ENCODE results near the gene TAS2R19. TPM values are rescaled to one million over a fixed set of nuclear protein-coding genes. Genes with fewer than 3 reads are reported as not detected.
"Not testable (repeated sequence)": the region's sequence is repeated elsewhere in the genome, so short reads cannot be mapped to it uniquely, and the experiment has no call there.

Gene TAS2R19, protein sequence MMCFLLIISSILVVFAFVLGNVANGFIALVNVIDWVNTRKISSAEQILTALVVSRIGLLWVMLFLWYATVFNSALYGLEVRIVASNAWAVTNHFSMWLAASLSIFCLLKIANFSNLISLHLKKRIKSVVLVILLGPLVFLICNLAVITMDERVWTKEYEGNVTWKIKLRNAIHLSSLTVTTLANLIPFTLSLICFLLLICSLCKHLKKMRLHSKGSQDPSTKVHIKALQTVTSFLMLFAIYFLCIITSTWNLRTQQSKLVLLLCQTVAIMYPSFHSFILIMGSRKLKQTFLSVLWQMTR
- 1.2 TPM for total RNA-seq

DNA sequence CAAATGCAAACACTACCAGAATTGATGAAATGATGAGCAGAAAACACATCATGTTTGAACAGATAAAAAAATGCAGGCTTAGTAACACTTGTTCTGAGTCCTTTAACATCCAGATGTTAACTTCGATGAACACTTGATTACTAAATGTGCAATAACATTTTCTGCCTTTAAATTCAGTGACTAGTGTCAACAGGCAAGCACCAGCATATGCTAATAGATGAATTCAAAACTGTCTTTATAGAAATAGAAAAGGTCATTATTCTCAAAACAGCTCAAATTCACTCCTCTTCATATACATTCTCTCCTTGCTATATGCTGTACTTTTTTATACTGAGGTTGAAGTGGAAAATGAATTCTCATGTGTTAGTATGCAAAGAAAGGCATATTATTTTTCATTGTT lies at the start of gene TAS2R19:
TAS2R19 (minus strand) TSS at position 101 of the 400 bp plus-strand sequence; CDS start at position 52, 49 bp downstream.
- ATAC-seq, result no peak

DNA sequence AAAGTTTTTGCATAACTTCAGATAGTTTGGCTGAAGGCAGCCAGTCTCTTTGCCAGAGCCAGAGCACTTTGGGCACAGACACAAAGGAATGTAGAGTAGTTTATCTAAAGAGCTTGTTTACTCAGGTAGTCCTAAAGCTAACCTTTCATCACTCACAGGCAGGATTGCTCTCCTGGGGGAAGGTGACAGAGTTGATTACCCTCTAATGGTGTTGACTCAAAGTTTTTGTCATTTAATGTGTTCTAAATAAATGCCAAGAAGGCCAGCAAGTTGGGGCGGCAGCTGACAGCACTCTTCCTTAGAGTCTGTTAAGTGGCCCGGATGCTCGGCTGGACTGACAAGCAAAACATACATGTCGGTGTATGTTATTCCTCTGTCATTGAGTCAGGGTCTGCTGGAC lies 49.0 kb upstream of the TAS2R19 start:
- no peak for ATAC-seq

DNA sequence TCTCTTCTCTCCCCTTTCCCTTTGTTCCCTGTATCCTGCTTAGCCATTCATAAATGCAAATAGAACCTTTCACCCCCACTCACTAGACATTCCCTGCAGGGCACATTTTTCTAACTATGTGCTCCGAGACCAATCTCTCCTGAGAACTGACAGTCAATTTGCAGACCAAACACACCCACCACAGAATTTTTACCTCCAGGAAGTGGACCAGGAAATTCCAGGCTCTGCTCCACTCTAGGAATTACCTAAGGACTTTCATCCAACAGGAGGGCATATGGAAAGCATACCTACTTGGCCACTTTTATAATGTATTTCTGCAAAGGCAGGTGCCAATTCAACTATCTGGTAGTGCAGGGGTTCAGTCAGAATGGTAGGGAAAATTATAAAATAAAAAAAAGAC lies 48.6 kb upstream of the TAS2R19 start:
- no peak for ATAC-seq

DNA sequence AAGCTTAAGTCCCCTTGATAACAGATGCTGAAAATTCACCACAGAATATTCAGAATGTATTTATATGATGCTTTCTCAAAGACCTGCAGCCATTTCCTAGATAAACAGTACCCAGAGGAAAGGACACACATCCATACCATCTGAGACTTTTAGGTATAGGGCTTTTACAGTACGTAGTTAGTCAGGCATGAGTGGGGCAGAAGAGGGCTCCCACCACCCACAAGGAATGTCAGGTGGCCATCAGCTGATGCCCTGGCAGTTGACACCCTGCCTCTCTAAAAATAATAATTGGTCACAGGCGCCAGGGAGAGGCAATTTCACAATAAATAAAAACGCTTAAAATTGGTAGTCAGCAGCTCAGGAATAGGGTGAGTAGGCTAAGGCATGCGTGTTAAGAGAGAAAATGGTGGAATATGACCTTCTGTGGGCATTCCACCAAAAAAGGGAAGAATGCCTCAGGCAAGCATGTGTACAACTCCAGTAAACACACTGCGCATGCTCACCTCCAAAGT lies 47.5 kb upstream of the TAS2R19 start:
- no peak for ATAC-seq

DNA sequence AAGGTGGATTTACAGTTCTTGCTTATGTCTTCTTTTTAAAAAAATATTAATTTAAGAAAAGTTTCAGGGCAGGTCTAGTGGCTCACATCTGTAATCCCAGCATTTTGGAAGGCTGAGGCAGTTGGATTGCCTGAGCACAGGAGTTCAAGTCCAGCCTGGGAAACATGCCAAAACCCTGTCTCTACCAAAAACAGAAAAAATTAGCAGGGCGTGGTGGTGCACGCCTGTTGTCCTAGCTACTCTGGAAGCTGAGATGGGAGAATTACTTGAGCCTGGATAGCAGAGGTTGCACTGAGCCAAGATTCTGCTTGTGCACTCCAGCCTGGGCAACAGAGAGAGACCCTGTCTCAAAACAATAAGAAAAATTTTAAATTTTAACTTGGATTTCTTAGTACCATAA lies 45.1 kb upstream of the TAS2R19 start:
- ATAC-seq, result no peak

DNA sequence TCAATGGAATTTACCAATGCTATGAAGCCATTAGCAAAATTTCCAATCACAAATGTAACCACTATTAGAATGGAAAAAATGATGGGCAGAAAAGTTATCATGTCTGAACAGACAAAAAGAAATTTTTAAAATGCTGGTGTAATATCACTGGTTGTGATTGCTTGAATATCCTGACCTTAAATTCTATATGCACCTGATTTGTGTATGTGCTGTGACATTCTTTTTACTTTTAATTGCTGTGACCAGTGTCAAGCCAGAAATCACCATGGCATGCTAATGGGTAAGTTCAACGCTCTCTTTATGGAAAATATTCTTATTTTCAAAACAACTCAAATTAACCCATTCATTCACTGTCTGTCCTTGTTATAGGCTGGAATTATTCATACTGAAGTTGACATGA lies 39.8 kb upstream of the TAS2R19 start, which contains the start of gene TAS2R46:
TAS2R46 (minus strand) TSS at position 101 of the 400 bp plus-strand sequence; CDS start at position 101, 0 bp downstream.
- ATAC-seq, result not testable (repeated sequence)

DNA sequence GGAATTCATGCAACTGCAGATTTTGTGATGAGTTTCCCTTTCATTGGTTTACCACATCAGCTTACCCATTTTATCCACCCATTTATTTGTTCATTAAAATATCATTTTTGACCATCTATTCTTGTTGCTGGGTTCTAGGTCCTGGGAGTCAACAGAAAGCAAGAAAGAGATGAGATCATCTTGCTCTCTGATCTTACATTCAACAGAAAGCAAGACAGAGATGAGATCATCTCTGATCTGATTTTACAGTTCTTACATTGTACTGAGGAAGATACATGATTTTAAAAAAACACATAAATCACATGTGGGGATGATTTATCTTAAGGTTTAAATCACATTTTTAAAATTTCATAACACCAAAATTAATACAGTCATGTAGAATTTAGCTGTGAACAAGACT lies 37.4 kb upstream of the TAS2R19 start:
- ATAC-seq, result no peak

DNA sequence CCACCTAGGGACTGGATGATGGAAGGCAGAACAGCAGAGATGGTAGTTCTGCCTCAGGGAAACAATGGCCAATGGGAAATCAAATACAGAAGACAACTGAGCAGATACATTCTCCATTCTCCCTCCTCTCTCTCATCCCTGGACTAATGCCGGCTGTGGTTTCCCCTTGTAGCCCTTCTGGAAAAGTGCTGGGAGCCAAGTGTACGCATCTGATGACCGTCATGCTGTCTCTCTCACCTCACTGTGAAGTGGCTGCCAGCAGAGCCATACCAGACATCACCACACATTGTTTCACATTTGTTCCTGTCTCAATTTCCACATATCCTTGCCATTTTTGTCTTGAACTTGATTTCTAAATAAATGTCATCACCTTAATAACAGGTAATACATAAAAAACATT lies 36.6 kb upstream of the TAS2R19 start:
- ATAC-seq, result no peak

DNA sequence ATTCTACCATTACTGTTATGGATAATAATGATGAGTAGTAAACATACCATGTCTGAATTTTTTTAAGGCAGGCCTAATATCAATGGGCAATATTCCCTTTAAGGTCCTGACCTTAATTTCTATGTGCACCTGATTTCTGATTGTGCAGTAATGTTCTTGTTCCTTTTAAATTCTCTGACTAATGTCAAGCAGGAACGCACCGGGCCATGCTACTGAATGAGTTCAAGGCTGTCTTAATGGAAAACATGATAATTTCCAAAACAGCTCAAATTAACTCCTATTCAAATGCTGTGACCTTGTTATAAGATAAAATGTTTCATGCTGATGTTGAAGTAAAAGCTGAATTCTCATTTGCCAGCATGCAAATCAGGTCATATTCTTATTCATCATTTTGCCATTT lies 32.9 kb upstream of the TAS2R19 start:
- ATAC-seq, result no peak

DNA sequence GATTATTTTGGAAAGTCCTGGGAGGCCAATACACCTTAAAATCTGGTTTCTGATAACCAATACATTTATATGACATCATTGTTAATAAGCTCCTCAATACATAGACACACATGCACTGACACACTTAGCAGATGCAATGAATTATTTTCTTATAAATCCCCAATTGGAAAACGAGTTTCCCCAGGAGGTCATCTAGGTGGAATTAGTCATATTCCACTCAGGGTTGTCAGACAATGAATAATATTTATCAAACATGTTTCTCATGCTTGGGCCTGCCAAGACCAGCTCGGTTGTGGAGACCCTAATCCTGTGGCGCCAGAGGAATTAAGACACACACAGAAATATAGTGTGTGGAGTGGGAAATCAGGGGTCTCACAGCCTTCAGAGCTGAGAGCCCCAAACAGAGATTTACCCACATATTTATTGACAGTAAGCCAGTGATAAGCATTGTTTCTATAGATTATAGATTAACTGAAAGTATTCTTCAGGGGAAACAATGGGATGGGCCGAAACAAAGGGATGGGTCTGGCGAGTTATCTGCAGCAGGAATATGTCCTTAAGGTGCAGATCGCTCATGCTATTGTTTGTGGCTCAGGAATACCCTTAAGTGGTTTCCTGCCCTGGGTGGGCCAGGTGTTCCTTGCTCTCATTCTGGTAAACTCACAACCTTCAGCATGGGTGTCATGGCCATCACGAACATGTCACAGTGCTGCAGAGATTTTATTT lies 27.5 kb upstream of the TAS2R19 start:
- not testable (repeated sequence) for ATAC-seq

DNA sequence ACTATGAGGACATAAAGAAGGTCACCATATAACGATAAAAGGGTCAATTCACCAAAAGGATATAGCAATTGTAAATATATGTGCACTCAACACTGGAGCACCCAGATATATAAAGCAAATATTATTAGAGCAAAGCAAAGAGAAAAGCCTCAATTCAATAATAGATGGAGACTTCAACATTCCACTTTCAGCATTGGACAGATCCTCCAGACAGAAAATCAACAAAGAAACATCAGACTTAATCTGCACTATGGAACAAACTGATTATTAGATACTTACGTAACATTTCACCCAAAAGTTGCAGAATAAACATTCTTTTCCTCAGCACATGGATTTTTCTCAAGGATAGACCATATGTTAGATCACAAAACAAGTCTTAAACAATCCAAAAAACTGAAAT lies 18.9 kb upstream of the TAS2R19 start:
- not testable (repeated sequence) for ATAC-seq

DNA sequence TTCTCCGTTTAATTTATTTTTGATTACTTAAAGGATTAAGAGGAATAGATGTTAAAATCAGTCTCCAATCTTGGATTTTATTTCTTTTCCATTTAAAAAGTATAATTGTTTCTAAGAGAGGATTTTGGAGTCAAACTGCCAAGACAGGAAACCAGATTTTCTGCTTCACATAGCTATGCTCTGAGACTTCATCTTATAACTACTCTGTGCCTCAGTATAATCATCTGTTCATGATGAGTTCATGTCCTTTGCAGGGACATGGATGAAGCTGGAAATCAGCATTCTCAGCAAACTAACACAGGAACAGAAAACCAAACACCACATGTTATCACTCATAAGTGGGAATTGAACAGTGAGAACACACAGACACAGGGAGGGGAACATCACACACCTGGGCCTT lies 17.7 kb upstream of the TAS2R19 start:
- no peak for ATAC-seq

DNA sequence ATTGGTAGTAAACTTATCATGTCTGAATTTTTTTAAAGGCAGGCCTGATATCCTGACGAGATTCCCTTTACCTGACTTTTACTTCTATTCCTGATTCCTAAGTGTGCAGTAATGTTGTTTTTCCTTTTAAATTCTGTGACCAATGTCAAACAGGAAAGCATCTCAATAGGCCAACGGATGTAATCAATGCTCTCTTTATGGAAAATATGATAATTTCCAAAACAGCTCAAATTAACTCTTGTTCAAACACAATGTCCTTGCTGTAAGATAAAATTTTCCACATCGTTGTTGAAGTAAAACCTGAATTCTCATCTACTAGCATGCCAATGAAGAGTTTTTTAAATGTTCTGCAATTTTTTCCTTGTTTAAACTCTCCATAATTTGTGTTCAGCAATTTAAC lies 16.8 kb upstream of the TAS2R19 start:
- no peak for ATAC-seq

DNA sequence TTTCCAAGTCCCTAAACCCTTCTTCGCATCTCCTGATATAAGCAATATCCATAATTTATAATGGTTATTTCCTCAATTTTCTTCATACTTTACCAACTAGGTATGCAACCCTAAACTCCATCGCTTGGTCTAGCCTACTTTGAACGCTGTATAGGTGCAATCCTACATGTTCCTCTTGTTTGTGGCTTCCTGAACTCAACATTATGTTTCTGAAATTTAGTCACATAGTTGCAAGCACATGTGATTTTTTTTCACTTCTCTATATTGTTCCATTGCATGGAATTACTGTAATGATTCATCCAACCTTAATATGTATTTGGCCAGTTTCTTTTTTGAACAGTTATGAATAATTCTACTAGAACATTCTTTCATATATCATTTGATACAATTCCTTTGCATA lies 11.5 kb upstream of the TAS2R19 start:
- not testable (repeated sequence) for ATAC-seq

DNA sequence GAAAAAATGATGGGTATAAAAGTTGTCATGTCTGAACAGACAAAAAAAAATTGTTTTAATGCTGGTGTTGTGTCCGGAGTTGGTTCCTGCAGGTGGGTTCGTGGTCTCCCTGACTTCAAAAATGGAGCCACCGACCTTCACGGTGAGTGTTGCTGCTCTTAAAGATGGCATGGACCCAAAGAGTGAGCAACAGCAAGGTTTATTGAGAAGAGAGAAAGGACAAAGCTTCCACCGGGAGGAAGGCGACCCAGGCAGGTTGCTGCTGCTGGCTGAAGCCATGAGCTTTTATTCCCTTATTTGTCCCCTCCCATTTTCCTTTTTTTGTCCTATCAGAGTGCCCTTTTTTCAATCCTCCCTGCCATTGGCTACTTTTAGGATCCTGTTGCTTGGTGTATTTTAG lies 8.9 kb upstream of the TAS2R19 start, which contains the start of gene TAS2R31:
TAS2R31 (minus strand) TSS at position 101 of the 400 bp plus-strand sequence; CDS start at position 29, 72 bp downstream.
- ATAC-seq, result no peak

DNA sequence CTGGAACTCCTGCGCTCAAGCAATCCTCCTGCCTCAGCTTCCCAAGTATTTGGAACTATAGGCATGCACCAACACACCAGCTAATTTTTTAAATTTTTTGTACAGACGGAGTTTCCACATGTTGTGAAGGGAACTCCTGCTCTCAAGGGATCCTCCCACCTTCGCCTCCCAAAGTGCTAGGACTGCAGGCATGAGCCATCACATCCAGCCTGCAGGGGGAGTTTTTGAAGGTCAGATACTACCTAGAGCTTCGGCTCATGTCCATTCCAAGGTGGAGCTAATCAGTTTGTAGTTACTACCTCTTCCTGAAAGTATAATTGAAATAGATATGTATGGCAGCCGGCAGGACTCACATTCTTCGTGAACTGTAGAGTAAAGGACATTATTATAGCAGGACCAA lies 3.7 kb upstream of the TAS2R19 start:
- ATAC-seq, result no peak

DNA sequence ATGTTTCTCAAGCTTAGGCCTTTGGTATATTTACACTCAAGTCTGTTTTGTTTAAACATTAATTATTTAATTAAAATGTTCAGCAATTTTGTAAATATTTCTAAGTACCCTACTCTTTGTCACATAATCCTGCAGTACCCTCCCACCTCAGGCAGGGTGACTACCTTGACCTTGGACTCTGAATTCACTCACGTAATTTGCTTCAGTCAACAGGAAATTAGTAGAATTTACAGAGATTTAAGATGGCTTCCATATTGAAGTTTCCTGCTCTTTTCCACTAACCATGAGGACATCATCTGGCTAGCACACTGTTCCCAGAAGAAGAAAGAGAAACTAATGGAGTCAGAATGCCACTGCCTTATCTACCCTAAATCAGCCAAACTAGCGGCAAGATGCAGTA lies 967 bp upstream of the TAS2R19 start:
- ATAC-seq, result no peak

DNA sequence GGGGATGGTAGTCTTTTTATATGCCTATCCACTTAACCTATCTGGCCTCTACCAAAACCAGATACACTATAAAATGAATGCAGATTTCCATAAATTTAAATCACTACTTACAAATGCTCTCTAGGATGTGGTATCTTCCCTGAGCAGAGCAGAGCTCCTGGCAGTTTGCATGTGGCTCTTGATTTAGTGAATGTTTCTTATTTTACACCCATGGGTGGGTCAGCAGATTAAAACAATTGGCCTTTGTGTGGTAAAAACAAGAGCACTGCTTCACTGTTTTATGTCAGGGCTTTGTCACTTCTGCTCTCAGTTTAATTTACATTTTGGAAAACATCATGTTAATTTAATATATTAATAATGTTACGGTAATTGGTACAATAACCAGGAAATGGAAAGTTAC lies 5.5 kb downstream of the TAS2R19 start:
- no peak for ATAC-seq

DNA sequence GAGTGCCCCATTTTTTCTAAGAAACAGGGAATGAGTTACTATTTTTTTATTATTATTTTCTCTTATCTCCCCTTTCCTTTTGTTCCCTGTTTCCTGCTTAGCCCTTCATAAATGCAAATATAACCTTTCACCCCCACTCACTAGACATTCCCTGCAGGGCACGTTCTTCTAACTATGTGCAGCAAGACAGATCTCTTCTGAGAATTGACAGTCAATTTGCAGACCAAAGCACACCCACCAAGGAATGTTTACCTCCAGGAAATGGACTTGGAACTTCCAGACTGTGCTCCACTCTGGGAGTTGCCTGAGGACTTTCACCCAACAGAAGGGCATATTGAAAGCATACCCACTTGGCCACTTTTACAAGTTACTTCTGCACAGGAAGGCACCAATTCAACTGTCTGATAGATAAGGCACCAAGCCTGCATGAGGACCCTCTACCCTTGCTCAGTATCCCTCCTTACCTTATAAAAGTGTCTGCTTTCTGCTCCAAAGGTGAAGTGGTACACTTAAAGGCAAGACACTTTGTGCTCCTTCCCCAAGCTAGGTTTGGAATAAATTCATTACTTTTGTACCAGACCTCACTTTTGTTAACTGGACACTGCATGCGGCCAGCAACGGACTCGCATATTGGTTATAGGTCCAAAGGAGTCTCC lies 6.5 kb downstream of the TAS2R19 start:
- no peak for ATAC-seq

DNA sequence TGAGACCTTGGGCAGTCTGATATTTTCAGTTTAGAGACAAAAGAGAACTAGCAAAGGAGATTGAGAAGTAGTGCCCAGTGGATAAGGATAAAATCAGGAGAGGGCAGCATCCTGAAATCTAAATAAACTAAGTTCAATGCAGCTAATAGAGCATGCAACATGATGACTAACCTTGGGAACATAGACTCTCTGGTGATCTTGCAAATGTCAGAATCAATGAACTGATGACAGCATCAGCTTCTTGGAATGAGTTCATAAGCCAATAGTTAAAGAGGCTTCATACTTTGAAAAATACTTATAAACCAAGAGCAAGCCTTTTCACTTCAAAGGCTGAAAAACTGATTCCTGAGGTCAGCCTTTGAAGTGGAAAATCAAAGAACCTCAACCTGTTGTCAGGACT lies 8.2 kb downstream of the TAS2R19 start:
- ATAC-seq, result no peak

DNA sequence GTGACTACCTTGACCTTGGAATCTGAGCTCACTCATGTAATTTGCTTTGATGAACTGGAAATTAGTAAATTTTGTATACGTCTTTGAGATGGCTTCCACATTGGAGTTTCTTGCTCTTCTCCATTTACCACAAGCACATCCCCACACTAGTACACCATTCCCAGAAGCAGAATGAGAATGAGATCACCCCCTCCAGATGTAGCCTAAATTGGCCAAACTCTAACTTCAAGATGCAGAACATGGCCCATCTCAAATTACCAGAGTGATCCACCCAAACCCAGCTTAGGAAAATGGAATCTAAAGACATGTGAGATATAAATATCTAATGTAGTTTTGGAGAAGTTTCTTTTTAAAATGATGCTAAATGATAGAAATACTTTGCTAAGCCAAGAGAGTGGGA lies 14.8 kb downstream of the TAS2R19 start:
- no peak for ATAC-seq

DNA sequence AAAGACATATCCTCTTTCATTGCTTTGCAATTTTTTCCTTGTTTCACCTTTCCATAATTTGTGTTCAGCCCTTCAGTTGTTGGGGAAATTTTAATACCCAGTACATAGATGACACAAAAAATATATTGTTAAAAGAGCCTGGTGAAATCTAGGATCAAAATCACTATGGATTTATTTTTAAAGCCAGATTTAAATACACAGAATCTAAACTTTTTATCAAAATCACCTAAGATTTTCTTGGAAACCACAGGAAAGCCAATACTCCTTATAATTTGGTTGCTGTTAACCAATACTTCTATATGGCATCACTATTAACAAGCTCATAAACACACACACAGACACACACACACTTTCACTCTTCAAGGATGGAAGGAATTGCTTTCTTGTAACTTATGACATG lies 24.2 kb downstream of the TAS2R19 start, which contains the start of gene TAS2R20:
TAS2R20 (minus strand) TSS at position 101 of the 400 bp plus-strand sequence. CDS start 429 bp downstream, outside the sequence.
- ATAC-seq, result no peak

DNA sequence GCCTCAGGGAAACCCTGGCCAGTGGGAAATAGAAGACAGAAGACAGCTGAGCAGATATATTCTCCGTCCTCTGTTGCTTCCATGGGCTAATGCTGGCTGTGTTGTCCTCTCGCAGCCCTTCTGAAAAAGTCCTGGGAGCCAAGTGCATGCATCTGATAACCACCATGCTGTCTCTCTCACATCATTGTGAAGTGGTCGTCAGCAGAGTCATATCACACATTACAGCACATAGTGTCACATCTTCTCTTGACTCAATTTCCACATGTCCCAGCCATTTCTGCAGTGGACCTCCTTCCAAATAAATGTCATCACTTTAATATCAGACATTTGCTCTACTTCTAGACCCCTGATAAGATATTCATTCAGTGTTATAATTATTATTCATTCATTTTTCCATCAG lies 28.1 kb downstream of the TAS2R19 start:
- no peak for ATAC-seq

Data from esophagus mucosa (tissue), 1 donor.